Adrenal gland (tissue), 12 donors: ENCODE results near the gene CRADD. TPM values are rescaled to one million over a fixed set of nuclear protein-coding genes. Genes with fewer than 3 reads are reported as not detected.

Experiments used
- DNase-seq, 7 donors: peaks; one replicate each; pipeline ENCODE4 v3.0.0-alpha.2; 2019 to 2020
- H3K27ac ChIP-seq, 5 donors: fragments of 200-600 bp; sonication (generic) in 4 of 5; 1 replicate in 3 of 5; 2 replicates in 2 of 5; pipeline versions ENCODE4 v1.5.1 to v1.8.0; 2016 to 2020; ENCODE audit warnings: mild to moderate bottlenecking in 1 of 5
- H3K27me3 ChIP-seq: fragments of 200-600 bp; 2 replicates; pipeline ENCODE4 v1.8.0; 2021
- H3K36me3 ChIP-seq, 2 donors: fragments of 200-600 bp; replicated peaks in 1 of 2; 1 replicate in 1 of 2; 2 replicates in 1 of 2; pipeline versions ENCODE4 v1.5.1 to v1.8.0; 2018 to 2022
- H3K4me1 ChIP-seq, 2 donors: fragments of 200-600 bp; replicated peaks in 1 of 2; 1 replicate in 1 of 2; 2 replicates in 1 of 2; pipeline versions ENCODE4 v1.5.1 to v1.8.0; 2018 to 2021
- H3K4me3 ChIP-seq, 4 donors: fragments of 200-600 bp; sonication (generic) in 3 of 4; one replicate each; pipeline ENCODE4 v1.5.1; 2016 to 2018
- H3K9me3 ChIP-seq, 3 donors: fragments of 200-600 bp; sonication (generic) in 1 of 3; replicated peaks in 1 of 3; 1 replicate in 2 of 3; 2 replicates in 1 of 3; pipeline versions ENCODE4 v1.5.1 to v1.8.0; 2016 to 2021
- CTCF ChIP-seq, 6 experiments: fragments of 450-650 bp in 4 of 6; fragments of 200-600 bp in 2 of 6; sonication (generic) in 1 of 6; IDR thresholded peaks; 1 replicate in 5 of 6; 2 replicates in 1 of 6; pipeline versions ENCODE4 v1.5.1 to v1.8.0; 2016 to 2021; ENCODE audit warnings: antibody characterized with exemption in 6 of 6, mild to moderate bottlenecking in 2 of 6, moderate library complexity in 1 of 6
- POLR2A ChIP-seq, 2 donors: fragments of 450-650 bp; IDR thresholded peaks; one replicate each; pipeline ENCODE4 v1.6.1; 2017; ENCODE audit warnings: antibody characterized with exemption in 2 of 2, mild to moderate bottlenecking in 2 of 2, moderate library complexity in 1 of 2
- WGBS, 4 donors: extraction: QIAGEN DNeasy Blood & Tissue Kit in 2 of 4; methylation state at CpG; one replicate each; pipeline versions ENCODE4 v1.1.5 to v1.1.7; 2013 to 2017; 5-methylcytosine and 5-hydroxymethylcytosine counted together
- intact Hi-C, 2 donors: fragments of 100-400 bp; cut with DNase I; formaldehyde crosslinking; loops; one replicate each; pipeline versions ENCODE4 v1.14.1 to v1.15.0; 2022 to 2023
- polyA plus RNA-seq, 3 donors: library from polyadenylated mRNA; stranded (reverse); fragments of 200-250 nt in 2 of 3; fragments of 350-450 nt in 1 of 3; fragmentation: Illumina TruSeq in 1 of 3; extraction: RNeasy Lipid Tissue Mini Kit (QIAGEN cat#74804) in 1 of 3; gene quantifications; one replicate each; pipeline ENCODE4 v1.2.3, GENCODE V29; 2013 to 2014
- total RNA-seq, 9 donors: library from RNA; depleted of rRNA in 4 of 9; stranded (reverse); fragments of >200 nt in 4 of 9; fragments of 120-200 nt in 1 of 9; fragmentation: NEBNext Ultra II Directional in 1 of 9; extraction: Animal tissue kit (Norgen Biotek cat#: 25700) in 1 of 9; gene quantifications; one replicate each; pipeline versions ENCODE4 v1.1.0 to v1.2.4, GENCODE V29; 2013 to 2023
- donor health status: healthy with polysubstance abuse.
- donor health status: Bipolar disorder and iron deficiency.
- donor health status: DM: yes; HTN: yes; CAD: no.
- donor health status: DM: no; HTN: no; CAD: no.
- donor health status: DM: no; HTN: no; CAD: no.
- donor health status: DM: yes; HTN: yes; CAD: no.

Gene CRADD
- total and polyA plus RNA-seq, 12 donors, result 7.3 to 70.1 (median 35.8) TPM

GRCh38 chr12:93698307-93699092 is 21.3 kb downstream of the CRADD start:
- TF ChIP-seq POLR2A (IDR thresholded peaks at IDR 0.05) (no peak), CTCF (IDR thresholded peaks at IDR 0.05) (no peak)
- peak overlapping the region in 3 of 5 donors; percentile 56 to 70 (median 61) for H3K27ac ChIP-seq

GRCh38 chr12:93699271-93700145 is 22.3 kb downstream of the CRADD start:
- Histone ChIP-seq H3K36me3 (no peaks in the 10 kb centered on the region), H3K27me3 (no peaks in the 10 kb centered on the region), H3K27ac (peak overlapping the region in 4 of 5 donors; percentile 37 to 70 (median 58)), H3K4me1 (peaks cover 11 to 48% of the 10 kb centered on the region in 2 donors), H3K4me3 (no peak overlapping the region), H3K9me3 (no peaks in the 10 kb centered on the region)
- intact Hi-C loops, result no loop called here
- 72 to 79% (median 74%) methylated on average over 9 of the region's 9 CpGs for WGBS, 4 donors
- TF ChIP-seq POLR2A (IDR thresholded peaks at IDR 0.05), result no peak
- no peak for TF ChIP-seq CTCF (IDR thresholded peaks at IDR 0.05)
- DNase-seq, result no peak

More at GRCh38 chr12:93698307-93699092, 21.3 kb downstream of the CRADD start:
- Histone ChIP-seq H3K4me1 (peaks cover 11 to 47% of the 10 kb centered on the region in 2 donors), H3K9me3 (no peaks in the 10 kb centered on the region), H3K4me3 (peak overlapping the region in 1 of 4 donors; percentile 6), H3K36me3 (no peaks in the 10 kb centered on the region), H3K27me3 (no peaks in the 10 kb centered on the region)
- no peak for DNase-seq
- 28 to 43% (median 39%) methylated on average over 3 of the region's 3 CpGs for WGBS, 4 donors
- intact Hi-C loops, result no loop called here

GRCh38 chr12:93702707-93703315 is 25.6 kb downstream of the CRADD start:
- TF ChIP-seq CTCF (IDR thresholded peaks at IDR 0.05) (no peak), POLR2A (IDR thresholded peaks at IDR 0.05) (no peak)
- Histone ChIP-seq H3K36me3 (no peaks in the 10 kb centered on the region), H3K27ac (no peak overlapping the region), H3K4me3 (no peak overlapping the region), H3K27me3 (no peaks in the 10 kb centered on the region), H3K9me3 (no peaks in the 10 kb centered on the region), H3K4me1 (peaks cover 11 to 58% of the 10 kb centered on the region in 2 donors)
- intact Hi-C loops, result no loop called here
- no peak for DNase-seq
- WGBS, 4 donors, result 59 to 76% (median 70%) methylated on average over 3 of the region's 3 CpGs

- no peak for DNase-seq
- peaks cover 2 to 45% of the 10 kb centered on the region in 2 donors for H3K4me1 ChIP-seq
- no peak overlapping the region for H3K27ac ChIP-seq
- H3K36me3 ChIP-seq, result no peaks in the 10 kb centered on the region
- H3K27me3 ChIP-seq, result no peaks in the 10 kb centered on the region
- TF ChIP-seq CTCF (IDR thresholded peaks at IDR 0.05) (no peak), POLR2A (IDR thresholded peaks at IDR 0.05) (no peak)
- intact Hi-C loops, result no loop called here
- H3K4me3 ChIP-seq, result no peak overlapping the region
- H3K9me3 ChIP-seq, result no peaks in the 10 kb centered on the region
These were observed 26.9 kb downstream of the CRADD start for GRCh38 chr12:93704122-93704521.
